Choroid plexus epithelial cell (primary cell): ENCODE data around the gene PDP2.

Experiments used
- DNase-seq: peaks from one replicate; pipeline ENCODE4 v3.0.0-alpha.2; 2010; ENCODE audit warnings: low read depth
- H3K4me3 ChIP-seq: 2 replicates; pipeline ENCODE4 v1.5.1; 2011; ENCODE audit warnings: low read depth, mild to moderate bottlenecking, control low read depth, low read length, moderate library complexity
- TF ChIP-seq, protein P1 (sequence below): conservative IDR thresholded peaks from 2 replicates; pipeline ENCODE4 v1.5.1; 2011; ENCODE audit warnings: low read depth, mild to moderate bottlenecking, control low read depth, inconsistent platforms, low read length, moderate library complexity

The PDP2 gene

DNA sequence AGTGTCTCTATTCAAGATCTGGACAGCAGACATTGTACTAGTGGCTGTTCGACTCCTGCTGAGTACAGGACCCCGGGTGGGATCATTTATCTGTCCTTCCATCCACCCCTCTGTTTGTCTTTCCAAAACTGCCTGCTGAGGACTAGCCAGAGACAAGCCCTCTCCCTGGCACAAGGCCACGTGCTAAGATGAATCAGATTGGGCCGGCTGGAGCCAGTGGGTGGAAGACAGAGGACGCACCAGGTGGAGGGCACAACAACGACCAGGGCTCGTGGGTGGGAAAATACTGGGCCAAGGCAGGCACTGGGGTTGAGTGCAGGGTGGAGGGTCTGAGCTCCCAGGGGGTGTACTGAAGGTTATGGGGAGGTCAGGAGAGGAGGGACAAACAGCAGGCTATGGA lies 37.5 kb upstream of the PDP2 start:
- TF ChIP-seq, protein P1, sequence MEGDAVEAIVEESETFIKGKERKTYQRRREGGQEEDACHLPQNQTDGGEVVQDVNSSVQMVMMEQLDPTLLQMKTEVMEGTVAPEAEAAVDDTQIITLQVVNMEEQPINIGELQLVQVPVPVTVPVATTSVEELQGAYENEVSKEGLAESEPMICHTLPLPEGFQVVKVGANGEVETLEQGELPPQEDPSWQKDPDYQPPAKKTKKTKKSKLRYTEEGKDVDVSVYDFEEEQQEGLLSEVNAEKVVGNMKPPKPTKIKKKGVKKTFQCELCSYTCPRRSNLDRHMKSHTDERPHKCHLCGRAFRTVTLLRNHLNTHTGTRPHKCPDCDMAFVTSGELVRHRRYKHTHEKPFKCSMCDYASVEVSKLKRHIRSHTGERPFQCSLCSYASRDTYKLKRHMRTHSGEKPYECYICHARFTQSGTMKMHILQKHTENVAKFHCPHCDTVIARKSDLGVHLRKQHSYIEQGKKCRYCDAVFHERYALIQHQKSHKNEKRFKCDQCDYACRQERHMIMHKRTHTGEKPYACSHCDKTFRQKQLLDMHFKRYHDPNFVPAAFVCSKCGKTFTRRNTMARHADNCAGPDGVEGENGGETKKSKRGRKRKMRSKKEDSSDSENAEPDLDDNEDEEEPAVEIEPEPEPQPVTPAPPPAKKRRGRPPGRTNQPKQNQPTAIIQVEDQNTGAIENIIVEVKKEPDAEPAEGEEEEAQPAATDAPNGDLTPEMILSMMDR: no peak
- DNase-seq: peak; percentile 38

DNA sequence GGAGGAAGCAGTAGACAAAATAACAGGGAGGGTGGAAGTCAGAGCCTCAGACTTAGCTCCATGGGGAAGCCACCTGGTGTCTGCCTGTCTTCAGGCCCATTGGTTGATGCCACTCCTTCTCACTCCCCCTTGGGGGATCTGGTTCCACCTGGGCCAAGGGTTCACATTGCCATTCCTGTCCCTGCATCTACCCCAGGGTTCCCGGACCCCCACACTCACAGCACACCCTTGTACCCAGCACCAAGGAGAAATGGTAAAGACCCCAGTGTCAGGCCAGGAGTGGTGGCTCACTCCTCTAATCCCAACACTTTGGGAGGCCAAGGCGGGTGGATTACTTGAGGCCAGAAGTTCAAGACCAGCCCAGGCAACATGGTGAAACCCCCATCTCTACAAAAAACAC lies 37.1 kb upstream of the PDP2 start:
- no peak overlapping the region for H3K4me3 ChIP-seq
- no peak for DNase-seq
- TF ChIP-seq, protein P1: no peak

More for the DNA sequence above, 37.5 kb upstream of the PDP2 start:
- H3K4me3 ChIP-seq: no peak overlapping the region

DNA sequence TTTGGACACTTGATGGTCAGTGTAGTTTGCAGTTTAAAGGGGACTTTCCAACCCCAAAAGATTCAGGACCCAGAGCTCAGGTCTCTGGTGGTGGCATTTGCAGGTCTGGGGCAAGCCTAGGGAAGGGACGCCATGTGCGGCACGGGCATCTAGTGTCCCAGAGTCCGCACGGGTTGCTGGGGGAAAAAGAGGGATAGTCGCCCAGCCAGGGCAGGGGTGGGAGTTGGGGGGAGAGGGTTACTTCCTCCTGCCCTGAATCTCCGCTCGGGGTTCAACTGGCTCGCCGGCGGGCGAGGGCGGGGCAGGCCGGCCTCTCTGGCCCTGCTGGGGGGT lies 36.3 kb upstream of the PDP2 start:
- TF ChIP-seq, protein P1: no peak
- H3K4me3 ChIP-seq: no peak overlapping the region
- no peak for DNase-seq

GRCh38 chr16:66844342-66845079 lies 35.8 kb upstream of the PDP2 start, which contains the start of gene CA7:
Gene CA7 (plus strand): TSS chr16:66844414. CDS start chr16:66844488, 74 bp downstream.
- TF ChIP-seq, protein P1: no peak
- peak within 1 kb of the TSS; percentile 48 for H3K4me3 ChIP-seq

DNA sequence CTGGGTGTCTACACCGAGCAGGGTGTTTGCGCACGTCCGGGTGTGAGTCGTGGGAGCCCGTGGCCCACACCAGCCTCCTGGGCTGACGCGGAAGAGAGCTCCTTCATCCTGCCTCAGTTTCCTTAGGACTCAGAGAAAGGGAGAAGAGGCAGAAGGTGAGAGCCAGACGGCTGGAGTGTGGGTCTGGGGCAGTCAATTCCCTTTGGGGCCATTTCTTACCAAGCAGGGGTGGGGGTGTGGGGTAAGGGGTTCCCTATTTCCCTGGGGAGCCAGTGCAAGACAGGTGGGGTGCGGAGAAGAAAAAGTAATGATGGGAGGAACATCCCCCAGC lies 35.3 kb upstream of the PDP2 start:
- TF ChIP-seq, protein P1: no peak
- peak overlapping the region; percentile 48 for H3K4me3 ChIP-seq
- no peak for DNase-seq

More at GRCh38 chr16:66844342-66845079, 35.8 kb upstream of the PDP2 start, which contains the start of gene CA7:
- no peak for DNase-seq

DNA sequence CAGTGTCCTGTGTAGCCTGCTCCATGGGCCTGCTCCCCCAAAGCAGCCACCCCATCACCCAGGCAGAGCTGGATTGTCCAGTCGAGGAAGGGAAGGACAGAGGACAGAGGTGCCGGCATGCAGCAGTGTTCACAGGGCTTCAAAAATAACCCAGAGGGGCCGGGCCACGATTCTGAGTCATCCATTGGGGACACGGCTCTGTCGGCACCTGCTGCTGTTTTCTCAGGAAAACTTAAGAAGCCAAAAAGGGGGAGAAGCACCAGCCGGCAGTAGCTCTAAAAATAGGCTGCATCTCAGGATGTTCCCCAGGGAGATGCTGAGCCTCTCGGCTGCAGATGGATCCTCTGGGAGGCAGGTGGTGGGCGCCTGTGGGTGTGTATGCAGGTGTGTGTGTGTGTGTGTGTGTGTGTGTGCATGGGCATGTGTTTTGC lies 34.5 kb upstream of the PDP2 start:
- no peak overlapping the region for H3K4me3 ChIP-seq
- DNase-seq: no peak
- TF ChIP-seq, protein P1: no peak

DNA sequence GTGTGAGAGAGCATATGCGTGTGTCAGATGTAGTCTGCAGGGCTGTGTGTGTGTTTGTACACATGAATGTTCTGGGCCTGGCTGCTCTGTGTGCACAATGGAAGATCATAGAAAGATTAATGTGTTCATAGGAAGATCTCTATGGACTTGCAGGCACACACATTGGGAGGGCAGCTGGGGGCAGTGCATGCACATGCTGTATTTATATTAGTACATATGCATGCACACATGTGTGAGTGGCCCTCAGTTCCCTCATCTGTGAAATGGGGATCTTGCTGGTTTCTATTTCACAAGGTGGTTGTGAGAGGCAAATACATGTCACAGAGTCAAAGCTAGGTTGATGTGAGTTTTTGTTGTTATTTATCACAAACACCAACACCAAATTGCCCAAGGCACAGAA lies 34.0 kb upstream of the PDP2 start:
- no peak for DNase-seq
- TF ChIP-seq, protein P1: no peak
- H3K4me3 ChIP-seq: no peak overlapping the region
